ENCODE results near the gene HPCAL1. TPM values are rescaled to one million over a fixed set of nuclear protein-coding genes. Genes with fewer than 3 reads are reported as not detected.

Gene HPCAL1
- total and polyA plus RNA-seq, 2 of the 4 experiments (the other 2 are of a cell fraction), result 8.2 to 33.7 TPM

DNA sequence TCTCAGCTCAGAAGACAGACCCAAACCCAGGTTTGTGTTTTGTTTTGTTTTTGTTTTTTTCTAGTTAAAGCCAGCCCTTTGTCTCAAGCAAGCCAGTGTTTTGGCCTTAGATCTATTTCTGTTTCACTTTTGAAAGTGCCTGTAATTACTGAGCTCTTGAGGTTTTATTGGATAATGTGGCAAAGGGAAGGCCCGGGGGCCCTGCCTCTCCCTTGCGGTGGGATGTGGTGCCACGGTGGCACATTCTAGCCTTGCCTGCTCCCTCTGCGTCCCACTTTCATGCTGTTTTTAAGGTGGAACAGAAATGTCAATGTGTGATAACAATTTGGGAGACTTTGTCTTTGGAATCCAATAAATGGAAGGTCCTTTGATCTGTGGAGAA lies 2.5 kb downstream of the HPCAL1 start:
- Histone ChIP-seq H2AK5ac (ENCODE audit: low read depth, low read length) (no peak overlapping the region), H3K9me1 (ENCODE audit: insufficient read depth, low read length) (peaks cover 17% of the 10 kb centered on the region), H3K4me1 (ENCODE audit: control insufficient read depth, insufficient read depth, low read length) (peaks cover 10% of the 10 kb centered on the region; the same call in 1 of the 2 replicates), H3K27me3 (ENCODE audit: control insufficient read depth, insufficient read depth, low read length) (no peaks in the 10 kb centered on the region), H4K8ac (ENCODE audit: low read depth in 2 of 2, low read length in 2 of 2) (no peak overlapping the region), H2BK120ac (ENCODE audit: low read depth, low read length) (no peak overlapping the region), H3K4me2 (ENCODE audit: low read depth, low read length) (peak overlapping the region; percentile 58; the same call in 1 of the 2 replicates), H3K23ac (ENCODE audit: low read depth, low read length) (no peak overlapping the region), H3K4ac (ENCODE audit: low read depth, low read length) (no peak overlapping the region), H2AFZ (replicated peaks; ENCODE audit: low read length, poor library complexity) (no peak overlapping the region), H3K36me3 (ENCODE audit: control insufficient read depth, insufficient read depth, low read length) (no peaks in the 10 kb centered on the region), H3K56ac (ENCODE audit: extremely low read depth, insufficient read depth, low read length) (no peak overlapping the region), H3K14ac (replicated peaks; ENCODE audit: low read depth, low read length) (no peak overlapping the region), H2BK20ac (ENCODE audit: low read depth, low read length) (no peak overlapping the region), H2BK15ac (ENCODE audit: low read depth, low read length) (no peak overlapping the region), H4K5ac (ENCODE audit: low read depth, low read length) (no peak overlapping the region; the same call in 1 of the 2 replicates), H2AK9ac (replicated peaks; ENCODE audit: low read depth, low read length, poor library complexity) (no peak overlapping the region), H3K27ac (ENCODE audit: insufficient read depth, low read length) (no peak overlapping the region), H3K79me1 (ENCODE audit: low read depth in 1 of 2, low read length in 2 of 2) (peaks cover 23 to 67% of the 10 kb centered on the region in 2 experiments), H3K4me3 (ENCODE audit: insufficient read depth, low read depth, low read length) (no peak overlapping the region), H2BK5ac (ENCODE audit: low read depth, low read length, poor library complexity, severe bottlenecking) (no peak overlapping the region), H3K9me3 (ENCODE audit: control insufficient read depth, insufficient read depth, low read length) (no peaks in the 10 kb centered on the region), H4K91ac (ENCODE audit: insufficient read depth, low read depth, low read length) (no peak overlapping the region), H4K20me1 (ENCODE audit: insufficient read depth, low read length) (peaks cover 26% of the 10 kb centered on the region), H3K9ac (ENCODE audit: low read depth, low read length) (no peak overlapping the region), H3K18ac (ENCODE audit: low read depth, low read length) (no peak overlapping the region)
- dilution Hi-C loops (cut with HindIII; ENCODE audit: low sequenced_read_pairs, unreplicated experiment) (no loop called here), in situ Hi-C loops (cut with MboI; ENCODE audit: low sequenced_read_pairs) (no loop called here), intact Hi-C loops (cut with micrococcal nuclease) (loop anchor here (1.0 kb wide), 1 partner anchor 181 kb away; no protein-coding TSS in a partner anchor)
- WGBS, 2 experiments (ENCODE audit: extremely low coverage in 2 of 2, insufficient read length in 1 of 2), result 83% methylated on average over 3 of the region's 4 CpGs; no CpG with 5 or more reads in 1 of the 2 experiments
- CTCF ChIA-PET, result interaction anchor here (0.6 to 3.1 kb wide), 2 partner anchors 60 to 104 kb away, joined by 3 to 13 read pairs; no protein-coding TSS in a partner anchor
- POLR2A ChIA-PET (ENCODE audit: unreplicated experiment), result no interaction called here
- BruUV-seq (replicated peaks), result no TSS peak
- DNase-seq, result no peak
- TF ChIP-seq NFE2L2 (IDR thresholded peaks at IDR 0.05; ENCODE audit: low read depth, low read length), result no peak
- TF ChIP-seq BHLHE40 (IDR thresholded peaks at IDR 0.05; ENCODE audit: low read depth, low read length), result no peak
- no peak for TF ChIP-seq POLR2A (IDR thresholded peaks at IDR 0.05; ENCODE audit: low read depth, low read length)
- TF ChIP-seq RFX5 (IDR thresholded peaks at IDR 0.05; ENCODE audit: low read depth, low read length), result no peak
- no peak for TF ChIP-seq RAD21 (IDR thresholded peaks at IDR 0.05; ENCODE audit: low read length)
- TF ChIP-seq, protein P1, sequence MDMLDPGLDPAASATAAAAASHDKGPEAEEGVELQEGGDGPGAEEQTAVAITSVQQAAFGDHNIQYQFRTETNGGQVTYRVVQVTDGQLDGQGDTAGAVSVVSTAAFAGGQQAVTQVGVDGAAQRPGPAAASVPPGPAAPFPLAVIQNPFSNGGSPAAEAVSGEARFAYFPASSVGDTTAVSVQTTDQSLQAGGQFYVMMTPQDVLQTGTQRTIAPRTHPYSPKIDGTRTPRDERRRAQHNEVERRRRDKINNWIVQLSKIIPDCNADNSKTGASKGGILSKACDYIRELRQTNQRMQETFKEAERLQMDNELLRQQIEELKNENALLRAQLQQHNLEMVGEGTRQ (IDR thresholded peaks at IDR 0.05; ENCODE audit: low read depth, low read length), result no peak
- no peak for TF ChIP-seq RCOR1 (IDR thresholded peaks at IDR 0.05; ENCODE audit: insufficient replicate concordance, low read length)
- no peak for TF ChIP-seq FOS (IDR thresholded peaks at IDR 0.05; ENCODE audit: low read depth, low read length)
- TF ChIP-seq, protein P2, sequence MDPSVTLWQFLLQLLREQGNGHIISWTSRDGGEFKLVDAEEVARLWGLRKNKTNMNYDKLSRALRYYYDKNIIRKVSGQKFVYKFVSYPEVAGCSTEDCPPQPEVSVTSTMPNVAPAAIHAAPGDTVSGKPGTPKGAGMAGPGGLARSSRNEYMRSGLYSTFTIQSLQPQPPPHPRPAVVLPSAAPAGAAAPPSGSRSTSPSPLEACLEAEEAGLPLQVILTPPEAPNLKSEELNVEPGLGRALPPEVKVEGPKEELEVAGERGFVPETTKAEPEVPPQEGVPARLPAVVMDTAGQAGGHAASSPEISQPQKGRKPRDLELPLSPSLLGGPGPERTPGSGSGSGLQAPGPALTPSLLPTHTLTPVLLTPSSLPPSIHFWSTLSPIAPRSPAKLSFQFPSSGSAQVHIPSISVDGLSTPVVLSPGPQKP (IDR thresholded peaks at IDR 0.05; ENCODE audit: borderline replicate concordance, low read depth, low read length), result no peak
- TF ChIP-seq SMC3 (IDR thresholded peaks at IDR 0.05; ENCODE audit: low read depth, low read length), result no peak
- TF ChIP-seq CEBPB (IDR thresholded peaks at IDR 0.05; ENCODE audit: low read depth, low read length), result no peak
- TF ChIP-seq CHD1 (IDR thresholded peaks at IDR 0.05; ENCODE audit: low read depth, low read length), result no peak
- TF ChIP-seq MAFK (IDR thresholded peaks at IDR 0.05; ENCODE audit: low read depth, low read length), result no peak
- TF ChIP-seq, protein P3, sequence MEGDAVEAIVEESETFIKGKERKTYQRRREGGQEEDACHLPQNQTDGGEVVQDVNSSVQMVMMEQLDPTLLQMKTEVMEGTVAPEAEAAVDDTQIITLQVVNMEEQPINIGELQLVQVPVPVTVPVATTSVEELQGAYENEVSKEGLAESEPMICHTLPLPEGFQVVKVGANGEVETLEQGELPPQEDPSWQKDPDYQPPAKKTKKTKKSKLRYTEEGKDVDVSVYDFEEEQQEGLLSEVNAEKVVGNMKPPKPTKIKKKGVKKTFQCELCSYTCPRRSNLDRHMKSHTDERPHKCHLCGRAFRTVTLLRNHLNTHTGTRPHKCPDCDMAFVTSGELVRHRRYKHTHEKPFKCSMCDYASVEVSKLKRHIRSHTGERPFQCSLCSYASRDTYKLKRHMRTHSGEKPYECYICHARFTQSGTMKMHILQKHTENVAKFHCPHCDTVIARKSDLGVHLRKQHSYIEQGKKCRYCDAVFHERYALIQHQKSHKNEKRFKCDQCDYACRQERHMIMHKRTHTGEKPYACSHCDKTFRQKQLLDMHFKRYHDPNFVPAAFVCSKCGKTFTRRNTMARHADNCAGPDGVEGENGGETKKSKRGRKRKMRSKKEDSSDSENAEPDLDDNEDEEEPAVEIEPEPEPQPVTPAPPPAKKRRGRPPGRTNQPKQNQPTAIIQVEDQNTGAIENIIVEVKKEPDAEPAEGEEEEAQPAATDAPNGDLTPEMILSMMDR (conservative IDR thresholded peaks at IDR 0.05; ENCODE audit: low read depth, low read length), result no peak
- no peak for TF ChIP-seq MXI1 (IDR thresholded peaks at IDR 0.05; ENCODE audit: borderline replicate concordance, low read depth, low read length)
- TF ChIP-seq MAZ (IDR thresholded peaks at IDR 0.05; ENCODE audit: borderline replicate concordance, low read depth, low read length), result no peak
- no peak for ATAC-seq (ENCODE audit: low read depth)
